OCI-LY7 (cell line): Measurements from ENCODE around the gene GPR84.

Source experiments
- EZH2phosphoT487 ChIP-seq: fragments of 200-600 bp; sonication (generic); IDR thresholded peaks from 2 replicates; pipeline ENCODE4 v1.6.1; 2018; ENCODE audit warnings: low read depth, borderline replicate concordance, mild to moderate bottlenecking, mixed run types, antibody characterized with exemption, low read length, moderate library complexity, mixed read lengths
- TF ChIP-seq, protein P1 (sequence below): fragments of 200-600 bp; sonication (generic); conservative IDR thresholded peaks from 2 replicates; pipeline ENCODE4 v1.5.1; 2014; ENCODE audit warnings: mild to moderate bottlenecking, antibody characterized with exemption, low read length, moderate library complexity, mixed read lengths

GRCh38 chr12:54349036-54349435 lies 15.2 kb downstream of the GPR84 start:
- TF ChIP-seq, protein P1, sequence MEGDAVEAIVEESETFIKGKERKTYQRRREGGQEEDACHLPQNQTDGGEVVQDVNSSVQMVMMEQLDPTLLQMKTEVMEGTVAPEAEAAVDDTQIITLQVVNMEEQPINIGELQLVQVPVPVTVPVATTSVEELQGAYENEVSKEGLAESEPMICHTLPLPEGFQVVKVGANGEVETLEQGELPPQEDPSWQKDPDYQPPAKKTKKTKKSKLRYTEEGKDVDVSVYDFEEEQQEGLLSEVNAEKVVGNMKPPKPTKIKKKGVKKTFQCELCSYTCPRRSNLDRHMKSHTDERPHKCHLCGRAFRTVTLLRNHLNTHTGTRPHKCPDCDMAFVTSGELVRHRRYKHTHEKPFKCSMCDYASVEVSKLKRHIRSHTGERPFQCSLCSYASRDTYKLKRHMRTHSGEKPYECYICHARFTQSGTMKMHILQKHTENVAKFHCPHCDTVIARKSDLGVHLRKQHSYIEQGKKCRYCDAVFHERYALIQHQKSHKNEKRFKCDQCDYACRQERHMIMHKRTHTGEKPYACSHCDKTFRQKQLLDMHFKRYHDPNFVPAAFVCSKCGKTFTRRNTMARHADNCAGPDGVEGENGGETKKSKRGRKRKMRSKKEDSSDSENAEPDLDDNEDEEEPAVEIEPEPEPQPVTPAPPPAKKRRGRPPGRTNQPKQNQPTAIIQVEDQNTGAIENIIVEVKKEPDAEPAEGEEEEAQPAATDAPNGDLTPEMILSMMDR = no peak
- TF ChIP-seq EZH2phosphoT487 = no peak
